SK-N-SH (cell line): Measurements from ENCODE around the gene EFCAB7. TPM values are rescaled to one million over a fixed set of nuclear protein-coding genes. Genes with fewer than 3 reads are reported as not detected.

ENCODE experiments used
- CTCF ChIA-PET: fragments of 300-600, 350-600 bp; formaldehyde crosslinking; extraction: SDS; loops from one replicate; lab custom pipeline; 2021; lab: Yijun Ruan, JAX
- POLR2A ChIA-PET: fragments of 350-600 bp; sonication (Branson Sonifier 250); formaldehyde crosslinking; extraction: SDS; loops from one replicate; lab custom pipeline; 2020; ENCODE audit warnings: antibody characterized with exemption, inconsistent platforms; lab: Yijun Ruan, JAX
- DNase-seq: peaks from one replicate; pipeline ENCODE4 v3.0.0; 2012
- H2AFZ ChIP-seq: fragments of 200-600 bp; sonication (generic); 2 replicates; pipeline ENCODE4 v1.8.1; 2016; ENCODE audit warnings: antibody characterized with exemption, mild to moderate bottlenecking, low read depth
- H3F3A ChIP-seq: fragments of 200-600 bp; sonication (generic); replicated peaks from 2 replicates; pipeline ENCODE3; 2016; ENCODE audit warnings: antibody characterized with exemption, mild to moderate bottlenecking; ENCODE audit not compliant: insufficient read depth
- H3K27ac ChIP-seq, 2 experiments: fragments of 200-500 bp in 1 of 2; fragments of 200-600 bp in 1 of 2; sonication (Bioruptor generic) in 1 of 2; sonication (generic), shearing (Covaris generic) in 1 of 2; 2 replicates each; pipeline versions ENCODE4 v1.5.1 to v1.6.1; 2014 to 2016; ENCODE audit warnings: low read depth in 2 of 2, inconsistent platforms in 1 of 2, low read length in 1 of 2, mild to moderate bottlenecking in 1 of 2, mixed read lengths in 1 of 2
- H3K27me3 ChIP-seq: fragments of 200-600 bp; sonication (generic), shearing (Covaris generic); 2 replicates; pipeline ENCODE4 v1.6.1; 2016; ENCODE audit warnings: mixed run types; ENCODE audit not compliant: insufficient read depth
- H3K36me3 ChIP-seq, 2 experiments: fragments of 200-500 bp in 1 of 2; fragments of 200-600 bp in 1 of 2; sonication (Bioruptor generic) in 1 of 2; sonication (generic) in 1 of 2; replicated peaks in 1 of 2; 2 replicates each; pipeline versions ENCODE3 to v1.5.1; 2014 to 2016; ENCODE audit warnings: low read length in 1 of 2, mild to moderate bottlenecking in 1 of 2; ENCODE audit not compliant: insufficient read depth in 2 of 2, control insufficient read depth in 1 of 2
- H3K4me1 ChIP-seq, 2 experiments: fragments of 200-500 bp in 1 of 2; fragments of 200-600 bp in 1 of 2; sonication (Bioruptor generic) in 1 of 2; sonication (generic), shearing (Covaris generic) in 1 of 2; 2 replicates each; pipeline versions ENCODE4 v1.5.1 to v1.6.1; 2014 to 2016; ENCODE audit warnings: low read depth in 1 of 2, low read length in 1 of 2, mixed run types in 1 of 2; ENCODE audit not compliant: insufficient read depth in 2 of 2, control insufficient read depth in 1 of 2
- H3K4me2 ChIP-seq: fragments of 200-600 bp; sonication (generic), shearing (Covaris generic); 2 replicates; pipeline ENCODE4 v1.6.1; 2017; ENCODE audit warnings: mixed run types
- H3K4me3 ChIP-seq, 2 experiments: fragments of 200-500 bp in 1 of 2; fragments of 200-600 bp in 1 of 2; sonication (Bioruptor generic) in 1 of 2; sonication (generic), shearing (Covaris generic) in 1 of 2; 2 replicates each; pipeline versions ENCODE4 v1.5.1 to v1.8.1; 2014 to 2016; ENCODE audit warnings: low read depth in 2 of 2, inconsistent platforms in 1 of 2, low read length in 1 of 2, mild to moderate bottlenecking in 1 of 2, mixed read lengths in 1 of 2, moderate library complexity in 1 of 2
- H3K79me2 ChIP-seq: fragments of 200-600 bp; sonication (generic); 2 replicates; pipeline ENCODE4 v1.8.1; 2017; ENCODE audit warnings: mild to moderate bottlenecking; ENCODE audit not compliant: insufficient read depth
- H3K9ac ChIP-seq: fragments of 200-600 bp; sonication (generic); 2 replicates; pipeline ENCODE4 v1.6.1; 2017; ENCODE audit warnings: mixed run types
- H3K9me2 ChIP-seq: fragments of 200-600 bp; sonication (generic); 2 replicates; pipeline ENCODE4 v1.6.1; 2017; ENCODE audit warnings: mixed run types
- H3K9me3 ChIP-seq: fragments of 200-600 bp; sonication (generic); 2 replicates; pipeline ENCODE4 v1.6.1; 2017; ENCODE audit warnings: mixed run types, mild to moderate bottlenecking, moderate library complexity
- H4K20me1 ChIP-seq: fragments of 200-600 bp; sonication (generic); 2 replicates; pipeline ENCODE4 v1.6.1; 2017; ENCODE audit warnings: mild to moderate bottlenecking, mixed run types; ENCODE audit not compliant: insufficient read depth
- FOXJ3 ChIP-seq: sonication (generic); formaldehyde crosslinking; IDR thresholded peaks from 2 replicates; pipeline ENCODE4 v1.5.1; 2020; ENCODE audit warnings: mild to moderate bottlenecking, missing genetic modification reagents
- FOXM1 ChIP-seq: IDR thresholded peaks from 2 replicates; pipeline ENCODE4 v1.4.0; 2012; ENCODE audit warnings: low read depth, mild to moderate bottlenecking
- GABPA ChIP-seq: IDR thresholded peaks from 2 replicates; pipeline ENCODE4 v1.4.0; 2012; ENCODE audit warnings: low read depth, mild to moderate bottlenecking
- JUND ChIP-seq: IDR thresholded peaks from 2 replicates; pipeline ENCODE4 v1.4.0; 2012
- MXI1 ChIP-seq: IDR thresholded peaks from 2 replicates; pipeline ENCODE4 v1.6.1; 2012; ENCODE audit warnings: mild to moderate bottlenecking, low read depth, low read length, improper control_type of control experiment
- NFIC ChIP-seq: IDR thresholded peaks from 2 replicates; pipeline ENCODE4 v1.4.0; 2012; ENCODE audit warnings: borderline replicate concordance
- PBX3 ChIP-seq: IDR thresholded peaks from 2 replicates; pipeline ENCODE4; 2012
- RAD21 ChIP-seq: IDR thresholded peaks from 2 replicates; pipeline ENCODE4 v1.6.1; 2012; ENCODE audit warnings: mild to moderate bottlenecking, low read length
- RCOR1 ChIP-seq: fragments of 150-350 bp; IDR thresholded peaks from 2 replicates; pipeline ENCODE4 v1.6.1; 2017; ENCODE audit warnings: antibody characterized with exemption, low read length
- RFX5 ChIP-seq: IDR thresholded peaks from 2 replicates; pipeline ENCODE4 v1.6.1; 2012; ENCODE audit warnings: mild to moderate bottlenecking, improper control_type of control experiment, low read length
- SIN3A ChIP-seq: IDR thresholded peaks from 2 replicates; pipeline ENCODE4 v1.6.1; 2012; ENCODE audit warnings: low read depth, mild to moderate bottlenecking, low read length, moderate library complexity, borderline replicate concordance
- USF1 ChIP-seq: IDR thresholded peaks from 2 replicates; pipeline ENCODE4 v1.4.0; 2012; ENCODE audit warnings: low read depth, borderline replicate concordance
- USF2 ChIP-seq: fragments of 150-350 bp; IDR thresholded peaks from 2 replicates; pipeline ENCODE4 v1.6.1; 2017; ENCODE audit warnings: antibody characterized with exemption, low read length, low read depth, borderline replicate concordance
- YY1 ChIP-seq: IDR thresholded peaks from 2 replicates; pipeline ENCODE4 v1.4.0; 2012; ENCODE audit warnings: low read depth, mild to moderate bottlenecking
- WGBS: methylation state at CpG from one replicate; pipeline ENCODE4 v1.1.6; 2017; ENCODE audit warnings: low lambda C conversion rate; 5-methylcytosine and 5-hydroxymethylcytosine counted together
- polyA plus RNA-seq, 3 experiments: library from polyadenylated mRNA; depleted of rRNA; stranded (reverse); fragments of >200 nt; gene quantifications; 2 replicates each; pipeline ENCODE4 v1.2.3, GENCODE V29; 2012
- TF ChIP-seq, protein P1 (sequence below): fragments of 200-600 bp; sonication (generic); IDR thresholded peaks from 2 replicates; pipeline ENCODE4 v1.6.1; 2017; ENCODE audit warnings: antibody characterized with exemption, mild to moderate bottlenecking, moderate library complexity
- TF ChIP-seq, protein P2 (sequence below): IDR thresholded peaks from 2 replicates; pipeline ENCODE4 v1.4.0; 2012; ENCODE audit warnings: low read depth, borderline replicate concordance
- TF ChIP-seq, protein P3 (sequence below): IDR thresholded peaks from 2 replicates; pipeline ENCODE4 v1.4.0; 2012; ENCODE audit warnings: low read depth
- TF ChIP-seq, protein P4 (sequence below): IDR thresholded peaks from 2 replicates; pipeline ENCODE4 v1.6.1; 2012; ENCODE audit warnings: mild to moderate bottlenecking, low read depth, low read length, moderate library complexity

The EFCAB7 gene
- polyA plus RNA-seq, 1 of the 3 experiments (the other 2 are of a cell fraction) = 2.4 TPM

GRCh38 chr1:63497577-63497976 is 25.7 kb upstream of the EFCAB7 start:
- H3K4me2 ChIP-seq = no peak overlapping the region
- no peak overlapping the region for H3K27ac ChIP-seq
- H2AFZ ChIP-seq = no peak overlapping the region
- H3K27me3 ChIP-seq = no peaks in the 10 kb centered on the region
- peaks cover 0 to 15% of the 10 kb centered on the region in 2 experiments for H3K36me3 ChIP-seq
- no peaks in the 10 kb centered on the region for H4K20me1 ChIP-seq
- H3K9me3 ChIP-seq = peaks cover 3% of the 10 kb centered on the region; the same call in 1 of the 2 replicates
- H3K79me2 ChIP-seq = no peaks in the 10 kb centered on the region; the same call in 1 of the 2 replicates
- ChIA-PET POLR2A (no interaction called here), CTCF (interaction anchor here (2.1 kb wide), 1 partner anchor 9 kb away, joined by 5 read pairs; no protein-coding TSS in a partner anchor)
- TF ChIP-seq RFX5 = no peak
- no peak for TF ChIP-seq NFIC
- no peak for TF ChIP-seq MXI1
- TF ChIP-seq RCOR1 = no peak
- no peak for TF ChIP-seq RAD21
- TF ChIP-seq, protein P1, sequence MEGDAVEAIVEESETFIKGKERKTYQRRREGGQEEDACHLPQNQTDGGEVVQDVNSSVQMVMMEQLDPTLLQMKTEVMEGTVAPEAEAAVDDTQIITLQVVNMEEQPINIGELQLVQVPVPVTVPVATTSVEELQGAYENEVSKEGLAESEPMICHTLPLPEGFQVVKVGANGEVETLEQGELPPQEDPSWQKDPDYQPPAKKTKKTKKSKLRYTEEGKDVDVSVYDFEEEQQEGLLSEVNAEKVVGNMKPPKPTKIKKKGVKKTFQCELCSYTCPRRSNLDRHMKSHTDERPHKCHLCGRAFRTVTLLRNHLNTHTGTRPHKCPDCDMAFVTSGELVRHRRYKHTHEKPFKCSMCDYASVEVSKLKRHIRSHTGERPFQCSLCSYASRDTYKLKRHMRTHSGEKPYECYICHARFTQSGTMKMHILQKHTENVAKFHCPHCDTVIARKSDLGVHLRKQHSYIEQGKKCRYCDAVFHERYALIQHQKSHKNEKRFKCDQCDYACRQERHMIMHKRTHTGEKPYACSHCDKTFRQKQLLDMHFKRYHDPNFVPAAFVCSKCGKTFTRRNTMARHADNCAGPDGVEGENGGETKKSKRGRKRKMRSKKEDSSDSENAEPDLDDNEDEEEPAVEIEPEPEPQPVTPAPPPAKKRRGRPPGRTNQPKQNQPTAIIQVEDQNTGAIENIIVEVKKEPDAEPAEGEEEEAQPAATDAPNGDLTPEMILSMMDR = no peak
- TF ChIP-seq FOXM1 = no peak
- TF ChIP-seq FOXJ3 (CRISPR knock-in tag) = no peak
- TF ChIP-seq, protein P2, sequence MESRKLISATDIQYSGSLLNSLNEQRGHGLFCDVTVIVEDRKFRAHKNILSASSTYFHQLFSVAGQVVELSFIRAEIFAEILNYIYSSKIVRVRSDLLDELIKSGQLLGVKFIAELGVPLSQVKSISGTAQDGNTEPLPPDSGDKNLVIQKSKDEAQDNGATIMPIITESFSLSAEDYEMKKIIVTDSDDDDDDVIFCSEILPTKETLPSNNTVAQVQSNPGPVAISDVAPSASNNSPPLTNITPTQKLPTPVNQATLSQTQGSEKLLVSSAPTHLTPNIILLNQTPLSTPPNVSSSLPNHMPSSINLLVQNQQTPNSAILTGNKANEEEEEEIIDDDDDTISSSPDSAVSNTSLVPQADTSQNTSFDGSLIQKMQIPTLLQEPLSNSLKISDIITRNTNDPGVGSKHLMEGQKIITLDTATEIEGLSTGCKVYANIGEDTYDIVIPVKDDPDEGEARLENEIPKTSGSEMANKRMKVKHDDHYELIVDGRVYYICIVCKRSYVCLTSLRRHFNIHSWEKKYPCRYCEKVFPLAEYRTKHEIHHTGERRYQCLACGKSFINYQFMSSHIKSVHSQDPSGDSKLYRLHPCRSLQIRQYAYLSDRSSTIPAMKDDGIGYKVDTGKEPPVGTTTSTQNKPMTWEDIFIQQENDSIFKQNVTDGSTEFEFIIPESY = no peak
- TF ChIP-seq, protein P3, sequence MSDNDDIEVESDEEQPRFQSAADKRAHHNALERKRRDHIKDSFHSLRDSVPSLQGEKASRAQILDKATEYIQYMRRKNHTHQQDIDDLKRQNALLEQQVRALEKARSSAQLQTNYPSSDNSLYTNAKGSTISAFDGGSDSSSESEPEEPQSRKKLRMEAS = no peak
- TF ChIP-seq GABPA = no peak
- no peak for TF ChIP-seq USF1
- H3K4me3 ChIP-seq = no peak overlapping the region
- DNase-seq = no peak
- H3F3A ChIP-seq = no peaks in the 10 kb centered on the region
- H3K9ac ChIP-seq = no peak overlapping the region
- no peaks in the 10 kb centered on the region for H3K9me2 ChIP-seq
- WGBS = 89% methylated on average over 2 of the region's 2 CpGs
- H3K4me1 ChIP-seq = no peaks in the 10 kb centered on the region

DNA sequence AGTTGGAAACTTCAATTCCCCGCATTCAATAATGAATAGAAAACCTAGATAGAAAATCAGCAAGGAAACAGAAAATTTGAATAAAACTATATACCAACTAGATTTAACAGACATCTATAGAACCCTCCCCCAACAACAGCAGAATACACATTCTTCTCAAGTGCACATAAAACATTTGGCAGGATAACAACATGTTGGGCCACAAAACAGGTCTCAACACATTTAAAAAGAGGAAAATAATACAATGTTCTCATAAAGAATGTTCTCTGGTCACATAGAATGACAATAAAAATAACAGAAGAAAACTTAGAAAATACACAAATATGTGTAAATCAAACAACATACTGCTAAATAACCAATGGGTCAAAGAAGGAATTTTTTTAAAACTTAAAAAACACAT is 25.2 kb upstream of the EFCAB7 start:
- H4K20me1 ChIP-seq = no peaks in the 10 kb centered on the region
- TF ChIP-seq NFIC (no peak), YY1 (no peak), GABPA (no peak), JUND (no peak), USF2 (no peak), PBX3 (no peak), SIN3A (no peak)
- TF ChIP-seq, protein P4, sequence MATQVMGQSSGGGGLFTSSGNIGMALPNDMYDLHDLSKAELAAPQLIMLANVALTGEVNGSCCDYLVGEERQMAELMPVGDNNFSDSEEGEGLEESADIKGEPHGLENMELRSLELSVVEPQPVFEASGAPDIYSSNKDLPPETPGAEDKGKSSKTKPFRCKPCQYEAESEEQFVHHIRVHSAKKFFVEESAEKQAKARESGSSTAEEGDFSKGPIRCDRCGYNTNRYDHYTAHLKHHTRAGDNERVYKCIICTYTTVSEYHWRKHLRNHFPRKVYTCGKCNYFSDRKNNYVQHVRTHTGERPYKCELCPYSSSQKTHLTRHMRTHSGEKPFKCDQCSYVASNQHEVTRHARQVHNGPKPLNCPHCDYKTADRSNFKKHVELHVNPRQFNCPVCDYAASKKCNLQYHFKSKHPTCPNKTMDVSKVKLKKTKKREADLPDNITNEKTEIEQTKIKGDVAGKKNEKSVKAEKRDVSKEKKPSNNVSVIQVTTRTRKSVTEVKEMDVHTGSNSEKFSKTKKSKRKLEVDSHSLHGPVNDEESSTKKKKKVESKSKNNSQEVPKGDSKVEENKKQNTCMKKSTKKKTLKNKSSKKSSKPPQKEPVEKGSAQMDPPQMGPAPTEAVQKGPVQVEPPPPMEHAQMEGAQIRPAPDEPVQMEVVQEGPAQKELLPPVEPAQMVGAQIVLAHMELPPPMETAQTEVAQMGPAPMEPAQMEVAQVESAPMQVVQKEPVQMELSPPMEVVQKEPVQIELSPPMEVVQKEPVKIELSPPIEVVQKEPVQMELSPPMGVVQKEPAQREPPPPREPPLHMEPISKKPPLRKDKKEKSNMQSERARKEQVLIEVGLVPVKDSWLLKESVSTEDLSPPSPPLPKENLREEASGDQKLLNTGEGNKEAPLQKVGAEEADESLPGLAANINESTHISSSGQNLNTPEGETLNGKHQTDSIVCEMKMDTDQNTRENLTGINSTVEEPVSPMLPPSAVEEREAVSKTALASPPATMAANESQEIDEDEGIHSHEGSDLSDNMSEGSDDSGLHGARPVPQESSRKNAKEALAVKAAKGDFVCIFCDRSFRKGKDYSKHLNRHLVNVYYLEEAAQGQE = no peak

More for the DNA sequence above, 25.2 kb upstream of the EFCAB7 start:
- DNase-seq = no peak
- Histone ChIP-seq H3F3A (no peaks in the 10 kb centered on the region), H2AFZ (no peak overlapping the region), H3K27me3 (no peaks in the 10 kb centered on the region), H3K79me2 (no peaks in the 10 kb centered on the region; the same call in 1 of the 2 replicates), H3K9ac (no peak overlapping the region), H3K4me1 (no peaks in the 10 kb centered on the region), H3K27ac (no peak overlapping the region), H3K9me2 (no peaks in the 10 kb centered on the region), H3K4me2 (no peak overlapping the region), H3K4me3 (no peak overlapping the region), H3K36me3 (peaks cover 0 to 15% of the 10 kb centered on the region in 2 experiments), H3K9me3 (peaks cover 3% of the 10 kb centered on the region; the same call in 1 of the 2 replicates)
- POLR2A ChIA-PET = no interaction called here
- CTCF ChIA-PET = no interaction called here
- 78% methylated on average over 1 of the region's 1 CpG for WGBS
